HepG2 (cell line): ENCODE measurements around the gene CHRNA5. TPM values are rescaled to one million over a fixed set of nuclear protein-coding genes. Genes with fewer than 3 reads are reported as not detected.

ENCODE experiments used
- GPN1 ChIP-seq: sonication (generic); formaldehyde crosslinking; IDR thresholded peaks from 2 replicates; pipeline ENCODE4 v1.5.1; 2020; ENCODE audit warnings: missing genetic modification reagents, borderline replicate concordance
- PHF20 ChIP-seq: sonication (generic); formaldehyde crosslinking; IDR thresholded peaks from 2 replicates; pipeline ENCODE4 v1.5.0; 2020; ENCODE audit warnings: mild to moderate bottlenecking, missing genetic modification reagents
- ZNF138 ChIP-seq: sonication (generic); formaldehyde crosslinking; IDR thresholded peaks from 2 replicates; pipeline ENCODE4 v1.5.0; 2020; ENCODE audit warnings: mild to moderate bottlenecking, low read depth, missing genetic modification reagents
- ZNF30 ChIP-seq: sonication (generic); formaldehyde crosslinking; IDR thresholded peaks from 2 replicates; pipeline ENCODE4 v1.5.0; 2020; ENCODE audit warnings: mild to moderate bottlenecking, missing genetic modification reagents
- ZNF33A ChIP-seq: sonication (generic); formaldehyde crosslinking; IDR thresholded peaks from 2 replicates; pipeline ENCODE4 v1.5.1; 2020; ENCODE audit warnings: missing genetic modification reagents, mild to moderate bottlenecking, moderate library complexity, borderline replicate concordance
- polyA plus RNA-seq, 8 experiments: library from polyadenylated mRNA; depleted of rRNA in 3 of 8; stranded (reverse) in 7 of 8; unstranded in 1 of 8; fragments of >200 nt; fragmentation: Illumina TruSeq in 4 of 8; extraction: Trizol in 4 of 8; gene quantifications; 2 replicates each; pipeline versions ENCODE4 v1.2.1 to v1.2.3, GENCODE V29; 2011 to 2016; ENCODE audit warnings: low read depth in 4 of 8, missing spikeins in 1 of 8, mixed read lengths in 1 of 8; ENCODE audit not compliant: insufficient read depth in 1 of 8
- total RNA-seq, 5 experiments: library from RNA; depleted of rRNA; stranded (reverse); fragments of >200 nt; fragmentation: Illumina TruSeq; extraction: Trizol; gene quantifications; 2 replicates each; pipeline ENCODE4 v1.2.3, GENCODE V29; 2016; ENCODE audit warnings: low read depth in 1 of 5
- TF ChIP-seq, protein P1 (sequence below): sonication (generic); formaldehyde crosslinking; IDR thresholded peaks from 2 replicates; pipeline ENCODE4 v1.4.0; 2020; ENCODE audit warnings: missing genetic modification reagents
- TF ChIP-seq, protein P2 (sequence below): sonication (generic); formaldehyde crosslinking; IDR thresholded peaks from 2 replicates; pipeline ENCODE4 v1.4.0; 2020; ENCODE audit warnings: low read depth, mild to moderate bottlenecking, missing genetic modification reagents
- TF ChIP-seq, protein P3 (sequence below): sonication (generic); formaldehyde crosslinking; IDR thresholded peaks from 2 replicates; pipeline ENCODE4 v1.4.0; 2020; ENCODE audit warnings: missing genetic modification reagents
- TF ChIP-seq, protein P4 (sequence below): sonication (generic); formaldehyde crosslinking; IDR thresholded peaks from 2 replicates; pipeline ENCODE4 v1.5.0; 2020; ENCODE audit warnings: mild to moderate bottlenecking, missing genetic modification reagents
- TF ChIP-seq, protein P5 (sequence below): sonication (generic); formaldehyde crosslinking; IDR thresholded peaks from 2 replicates; pipeline ENCODE4 v1.4.0; 2020; ENCODE audit warnings: missing genetic modification reagents, mild to moderate bottlenecking, borderline replicate concordance
- TF ChIP-seq, protein P6 (sequence below): sonication (generic); formaldehyde crosslinking; IDR thresholded peaks from 2 replicates; pipeline ENCODE4 v1.4.0; 2020; ENCODE audit warnings: mild to moderate bottlenecking, missing genetic modification reagents

Gene CHRNA5
- total and polyA plus RNA-seq, 2 of the 13 experiments (the other 11 are each of a cell fraction or from before 2014, with no cell fraction given), result 3.7 to 10.5 TPM

DNA sequence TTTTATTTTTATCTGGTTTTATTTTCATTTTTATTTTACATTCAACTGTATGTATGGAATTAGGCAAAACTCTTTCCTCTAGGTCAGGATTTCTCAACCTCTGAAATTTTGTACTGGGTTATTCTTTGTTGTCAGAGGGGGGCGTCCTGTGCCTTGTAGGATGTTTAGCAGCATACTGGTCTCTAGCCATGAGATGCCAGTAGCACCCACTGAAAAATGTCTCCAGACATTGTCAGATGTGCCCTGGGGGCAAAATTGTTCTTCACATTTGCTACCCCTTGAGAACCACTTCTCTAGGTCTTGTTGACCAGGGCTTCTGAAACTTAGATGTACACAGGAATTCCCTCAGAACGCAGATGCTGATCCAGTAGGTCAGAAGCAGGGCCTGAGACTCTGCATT lies 5.4 kb downstream of the CHRNA5 start (continued):
- TF ChIP-seq, protein P1, sequence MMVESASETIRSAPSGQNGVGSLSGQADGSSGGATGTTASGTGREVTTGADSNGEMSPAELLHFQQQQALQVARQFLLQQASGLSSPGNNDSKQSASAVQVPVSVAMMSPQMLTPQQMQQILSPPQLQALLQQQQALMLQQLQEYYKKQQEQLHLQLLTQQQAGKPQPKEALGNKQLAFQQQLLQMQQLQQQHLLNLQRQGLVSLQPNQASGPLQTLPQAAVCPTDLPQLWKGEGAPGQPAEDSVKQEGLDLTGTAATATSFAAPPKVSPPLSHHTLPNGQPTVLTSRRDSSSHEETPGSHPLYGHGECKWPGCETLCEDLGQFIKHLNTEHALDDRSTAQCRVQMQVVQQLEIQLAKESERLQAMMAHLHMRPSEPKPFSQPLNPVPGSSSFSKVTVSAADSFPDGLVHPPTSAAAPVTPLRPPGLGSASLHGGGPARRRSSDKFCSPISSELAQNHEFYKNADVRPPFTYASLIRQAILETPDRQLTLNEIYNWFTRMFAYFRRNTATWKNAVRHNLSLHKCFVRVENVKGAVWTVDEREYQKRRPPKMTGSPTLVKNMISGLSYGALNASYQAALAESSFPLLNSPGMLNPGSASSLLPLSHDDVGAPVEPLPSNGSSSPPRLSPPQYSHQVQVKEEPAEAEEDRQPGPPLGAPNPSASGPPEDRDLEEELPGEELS (CRISPR knock-in tag), result no peak
- TF ChIP-seq GPN1 (no peak), PHF20 (no peak), ZNF30 (CRISPR knock-in tag) (no peak), ZNF33A (no peak), ZNF138 (CRISPR knock-in tag) (no peak)
- TF ChIP-seq, protein P2, sequence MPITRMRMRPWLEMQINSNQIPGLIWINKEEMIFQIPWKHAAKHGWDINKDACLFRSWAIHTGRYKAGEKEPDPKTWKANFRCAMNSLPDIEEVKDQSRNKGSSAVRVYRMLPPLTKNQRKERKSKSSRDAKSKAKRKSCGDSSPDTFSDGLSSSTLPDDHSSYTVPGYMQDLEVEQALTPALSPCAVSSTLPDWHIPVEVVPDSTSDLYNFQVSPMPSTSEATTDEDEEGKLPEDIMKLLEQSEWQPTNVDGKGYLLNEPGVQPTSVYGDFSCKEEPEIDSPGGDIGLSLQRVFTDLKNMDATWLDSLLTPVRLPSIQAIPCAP (CRISPR knock-in tag), result no peak
- TF ChIP-seq, protein P3, sequence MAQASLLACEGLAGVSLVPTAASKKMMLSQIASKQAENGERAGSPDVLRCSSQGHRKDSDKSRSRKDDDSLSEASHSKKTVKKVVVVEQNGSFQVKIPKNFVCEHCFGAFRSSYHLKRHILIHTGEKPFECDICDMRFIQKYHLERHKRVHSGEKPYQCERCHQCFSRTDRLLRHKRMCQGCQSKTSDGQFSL (CRISPR knock-in tag), result no peak
- TF ChIP-seq, protein P4, sequence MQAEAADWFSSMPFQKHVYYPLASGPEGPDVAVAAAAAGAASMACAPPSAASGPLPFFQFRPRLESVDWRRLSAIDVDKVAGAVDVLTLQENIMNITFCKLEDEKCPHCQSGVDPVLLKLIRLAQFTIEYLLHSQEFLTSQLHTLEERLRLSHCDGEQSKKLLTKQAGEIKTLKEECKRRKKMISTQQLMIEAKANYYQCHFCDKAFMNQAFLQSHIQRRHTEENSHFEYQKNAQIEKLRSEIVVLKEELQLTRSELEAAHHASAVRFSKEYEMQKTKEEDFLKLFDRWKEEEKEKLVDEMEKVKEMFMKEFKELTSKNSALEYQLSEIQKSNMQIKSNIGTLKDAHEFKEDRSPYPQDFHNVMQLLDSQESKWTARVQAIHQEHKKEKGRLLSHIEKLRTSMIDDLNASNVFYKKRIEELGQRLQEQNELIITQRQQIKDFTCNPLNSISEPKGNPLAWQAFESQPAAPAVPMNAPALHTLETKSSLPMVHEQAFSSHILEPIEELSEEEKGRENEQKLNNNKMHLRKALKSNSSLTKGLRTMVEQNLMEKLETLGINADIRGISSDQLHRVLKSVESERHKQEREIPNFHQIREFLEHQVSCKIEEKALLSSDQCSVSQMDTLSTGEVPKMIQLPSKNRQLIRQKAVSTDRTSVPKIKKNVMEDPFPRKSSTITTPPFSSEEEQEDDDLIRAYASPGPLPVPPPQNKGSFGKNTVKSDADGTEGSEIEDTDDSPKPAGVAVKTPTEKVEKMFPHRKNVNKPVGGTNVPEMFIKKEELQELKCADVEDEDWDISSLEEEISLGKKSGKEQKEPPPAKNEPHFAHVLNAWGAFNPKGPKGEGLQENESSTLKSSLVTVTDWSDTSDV (CRISPR knock-in tag), result no peak
- TF ChIP-seq, protein P5, sequence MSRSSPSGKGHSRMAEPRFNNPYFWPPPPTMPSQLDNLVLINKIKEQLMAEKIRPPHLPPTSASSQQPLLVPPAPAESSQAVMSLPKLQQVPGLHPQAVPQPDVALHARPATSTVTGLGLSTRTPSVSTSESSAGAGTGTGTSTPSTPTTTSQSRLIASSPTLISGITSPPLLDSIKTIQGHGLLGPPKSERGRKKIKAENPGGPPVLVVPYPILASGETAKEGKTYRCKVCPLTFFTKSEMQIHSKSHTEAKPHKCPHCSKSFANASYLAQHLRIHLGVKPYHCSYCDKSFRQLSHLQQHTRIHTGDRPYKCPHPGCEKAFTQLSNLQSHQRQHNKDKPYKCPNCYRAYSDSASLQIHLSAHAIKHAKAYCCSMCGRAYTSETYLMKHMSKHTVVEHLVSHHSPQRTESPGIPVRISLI (CRISPR knock-in tag), result no peak
- TF ChIP-seq, protein P6, sequence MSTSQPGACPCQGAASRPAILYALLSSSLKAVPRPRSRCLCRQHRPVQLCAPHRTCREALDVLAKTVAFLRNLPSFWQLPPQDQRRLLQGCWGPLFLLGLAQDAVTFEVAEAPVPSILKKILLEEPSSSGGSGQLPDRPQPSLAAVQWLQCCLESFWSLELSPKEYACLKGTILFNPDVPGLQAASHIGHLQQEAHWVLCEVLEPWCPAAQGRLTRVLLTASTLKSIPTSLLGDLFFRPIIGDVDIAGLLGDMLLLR (CRISPR knock-in tag), result no peak
